NCI-H1048 (cell line): Measurements from ENCODE around the gene SKI.

Experiments
- DNase-seq: peaks from one replicate; lab custom pipeline; 2025; lab: John Stamatoyannopoulos, UW

Gene SKI

GRCh38 chr1:2229911-2230731 lies 2.0 kb downstream of the SKI start:
- no peak for DNase-seq

DNA sequence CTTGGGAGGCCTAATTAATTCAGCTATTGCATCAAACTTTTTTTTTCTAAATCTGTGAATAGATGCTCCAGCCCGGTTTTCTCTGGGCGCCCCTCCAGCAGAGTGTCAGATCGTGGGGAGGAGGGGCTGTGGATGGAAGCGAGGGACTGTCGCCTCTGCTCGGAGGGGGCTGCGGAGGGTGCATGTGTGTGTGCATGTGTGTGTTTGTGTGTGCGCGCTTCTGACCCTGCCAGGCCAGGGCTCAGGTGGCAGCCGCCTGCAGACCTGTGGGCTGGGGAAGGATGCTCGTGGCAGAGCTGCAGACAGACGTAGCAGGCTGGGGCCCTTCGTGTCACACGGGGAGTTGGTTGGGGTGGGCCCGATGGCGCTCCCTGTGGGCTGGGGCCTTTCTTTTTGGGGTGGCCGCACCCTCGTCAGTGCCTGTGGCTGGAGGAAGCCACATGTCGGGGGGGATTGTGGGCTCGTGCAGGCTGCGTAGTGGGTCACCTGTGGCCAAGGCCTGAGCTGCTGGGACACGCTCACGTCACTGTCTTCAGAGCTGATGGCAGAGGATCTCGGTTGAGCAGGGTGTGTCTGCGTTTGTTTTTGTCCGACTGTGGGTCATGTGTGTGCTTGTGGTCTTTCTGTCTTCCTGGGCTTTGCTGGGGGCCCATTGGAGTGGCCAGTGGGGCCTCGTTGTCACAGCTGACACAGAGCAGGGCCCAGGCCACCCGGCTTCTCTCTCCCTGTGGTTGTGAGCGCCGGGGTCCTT lies 2.8 kb downstream of the SKI start:
- DNase-seq: no peak

DNA sequence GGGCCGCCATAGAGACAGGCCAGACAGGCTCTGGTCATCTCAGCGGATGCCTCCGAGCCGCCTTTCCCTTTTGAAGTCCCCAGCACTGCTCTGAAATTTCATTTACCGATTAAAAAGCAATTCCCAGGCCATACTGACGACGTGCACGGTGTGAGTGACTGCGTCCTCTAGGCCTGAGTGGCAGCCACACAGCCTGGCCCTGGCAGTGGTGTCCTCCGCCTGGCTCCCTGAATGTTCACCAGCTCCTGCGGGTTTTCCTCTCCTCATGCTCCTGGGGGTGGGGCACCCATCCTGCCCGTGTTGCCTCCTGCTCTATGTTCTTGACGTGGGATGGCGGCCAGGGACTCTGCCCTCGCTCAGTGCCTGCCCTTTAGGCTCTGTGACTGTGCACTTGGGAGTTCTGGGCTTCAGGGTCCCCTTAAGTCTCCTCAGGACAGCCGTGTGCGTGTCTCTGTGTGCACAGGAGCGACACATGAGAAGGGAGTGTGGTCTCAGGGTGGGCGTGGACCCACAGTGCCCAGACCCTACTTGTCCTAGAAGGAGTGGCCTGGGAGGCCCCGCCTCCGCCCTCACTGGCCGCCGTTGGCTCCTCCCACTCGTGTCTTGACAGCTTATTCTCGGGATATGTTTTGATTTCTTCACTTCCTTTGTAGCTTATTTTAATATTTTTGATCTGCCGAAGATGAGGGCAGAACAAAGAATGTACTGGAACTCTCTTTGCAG lies 3.6 kb downstream of the SKI start:
- DNase-seq: no peak

DNA sequence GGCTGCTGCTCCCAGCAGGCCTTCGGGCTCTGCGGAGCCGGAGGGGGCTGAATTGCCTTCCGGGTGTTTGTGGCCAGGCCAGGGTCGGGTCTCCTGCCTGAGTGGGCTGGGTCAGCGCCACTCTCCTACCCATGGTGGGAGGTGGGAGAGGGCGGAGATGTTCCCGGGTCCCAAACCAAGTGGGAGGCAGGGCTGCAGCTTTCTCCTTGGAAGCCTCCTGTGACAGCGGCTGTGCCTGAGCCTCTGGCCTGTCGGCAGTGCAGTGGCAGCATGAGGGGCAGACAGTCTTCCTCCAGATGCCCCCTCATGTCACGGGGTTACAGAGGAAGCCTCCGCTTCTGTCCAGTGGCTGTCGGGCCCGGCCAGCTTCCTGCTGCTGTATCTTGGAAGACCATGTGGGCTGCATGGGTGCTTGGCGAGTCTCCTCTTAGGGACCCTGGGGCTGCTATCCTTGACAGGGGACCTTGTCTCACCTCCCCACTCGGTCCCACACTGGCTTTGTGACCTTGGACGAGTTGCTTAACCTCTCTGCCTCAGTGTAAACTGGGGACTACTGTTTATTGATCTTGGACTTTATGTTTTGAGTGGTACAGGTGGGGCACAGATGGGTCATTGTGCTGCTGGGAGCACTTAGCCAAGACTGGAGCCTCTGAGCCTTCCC lies 4.3 kb downstream of the SKI start:
- no peak for DNase-seq

DNA sequence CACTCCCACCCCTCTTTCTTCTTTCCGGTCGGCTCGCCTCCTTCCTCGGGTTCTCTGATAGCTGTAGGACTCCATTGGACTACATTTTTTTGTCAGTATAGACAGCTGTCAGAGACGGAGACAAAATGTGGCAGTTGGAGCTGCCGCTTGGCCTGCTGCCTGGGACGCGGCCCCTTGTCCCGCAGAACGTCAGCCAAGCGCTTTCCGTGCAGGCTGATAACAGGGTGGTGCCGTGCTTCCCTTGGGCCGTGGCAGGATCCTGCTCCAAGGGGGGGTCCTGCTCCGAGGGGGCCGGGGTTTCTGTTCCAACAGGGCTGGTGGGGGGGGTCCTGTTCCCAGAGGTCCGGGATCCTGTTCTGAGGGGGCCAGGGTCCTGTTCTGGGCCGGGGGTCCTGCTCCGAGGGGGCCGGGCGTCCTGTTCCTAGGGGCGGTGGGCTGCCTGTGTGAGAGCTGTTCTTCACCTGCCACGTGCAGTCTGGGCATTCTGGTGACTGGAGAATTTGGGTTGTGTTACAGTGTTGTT lies 4.9 kb downstream of the SKI start:
- no peak for DNase-seq

DNA sequence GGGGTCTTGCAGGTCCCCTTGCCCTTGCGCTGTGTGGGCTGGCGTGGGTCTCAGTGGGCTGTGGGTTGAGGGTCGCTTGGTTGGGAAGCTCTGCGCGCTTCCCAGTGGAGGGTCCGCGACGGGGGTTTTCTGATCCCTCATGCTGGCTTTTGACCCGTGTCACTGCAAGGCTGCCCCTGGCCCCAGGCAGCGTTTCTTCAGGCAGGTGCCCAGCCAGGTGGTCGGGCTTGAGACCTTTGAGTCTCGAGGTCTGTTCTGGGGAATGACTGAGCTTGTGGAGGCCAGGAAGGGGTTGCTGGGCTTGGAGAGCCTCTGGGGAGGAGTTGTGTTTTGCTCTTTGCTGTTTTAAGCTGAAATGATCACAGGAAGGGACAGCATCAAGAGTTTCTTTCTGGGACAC lies 5.3 kb downstream of the SKI start:
- no peak for DNase-seq

DNA sequence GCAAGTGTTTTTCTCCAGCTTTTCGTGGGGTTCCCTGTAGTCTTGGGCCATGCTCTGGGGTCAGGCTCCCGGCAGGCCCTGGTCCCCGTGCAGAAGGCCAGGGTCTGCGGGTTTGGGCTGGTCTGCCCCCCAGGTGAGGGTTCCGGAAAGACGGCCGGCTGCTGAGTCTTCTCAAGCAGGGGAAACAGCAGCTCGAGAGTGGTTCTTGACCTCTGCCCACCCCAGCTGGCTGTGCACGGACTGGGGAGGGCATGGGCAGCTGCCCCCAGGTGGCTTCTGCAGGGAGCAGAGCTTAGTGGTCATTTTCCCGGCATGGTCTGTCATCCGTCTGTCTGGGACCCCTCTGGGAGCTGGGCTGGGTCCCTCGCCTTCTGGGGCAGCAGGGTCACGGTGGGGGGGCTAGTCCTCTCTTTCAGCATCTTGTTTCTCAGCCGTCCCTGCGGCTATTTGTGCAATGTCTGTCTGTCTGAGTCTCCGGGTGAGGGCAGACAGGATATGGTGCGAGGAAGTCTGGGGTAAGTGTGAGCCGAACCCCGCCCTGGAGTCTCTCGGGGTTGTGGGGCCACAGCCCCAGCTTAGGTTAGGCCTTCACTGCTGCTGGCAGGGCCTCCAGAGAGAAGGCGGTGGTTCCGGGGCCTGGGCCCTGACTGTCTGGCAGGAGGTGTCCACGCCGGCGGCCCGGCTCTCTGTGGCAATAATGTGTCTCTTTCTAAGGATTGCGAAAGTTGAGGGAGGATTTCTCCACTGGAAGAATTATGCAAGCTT lies 6.1 kb downstream of the SKI start:
- no peak for DNase-seq

- no peak for DNase-seq
Measured at GRCh38 chr1:2234762-2235113, 6.6 kb downstream of the SKI start.

- no peak for DNase-seq
Measured at GRCh38 chr1:2235300-2235998, 7.3 kb downstream of the SKI start.

- no peak for DNase-seq
Measured at GRCh38 chr1:2236695-2237677, 8.9 kb downstream of the SKI start.

DNA sequence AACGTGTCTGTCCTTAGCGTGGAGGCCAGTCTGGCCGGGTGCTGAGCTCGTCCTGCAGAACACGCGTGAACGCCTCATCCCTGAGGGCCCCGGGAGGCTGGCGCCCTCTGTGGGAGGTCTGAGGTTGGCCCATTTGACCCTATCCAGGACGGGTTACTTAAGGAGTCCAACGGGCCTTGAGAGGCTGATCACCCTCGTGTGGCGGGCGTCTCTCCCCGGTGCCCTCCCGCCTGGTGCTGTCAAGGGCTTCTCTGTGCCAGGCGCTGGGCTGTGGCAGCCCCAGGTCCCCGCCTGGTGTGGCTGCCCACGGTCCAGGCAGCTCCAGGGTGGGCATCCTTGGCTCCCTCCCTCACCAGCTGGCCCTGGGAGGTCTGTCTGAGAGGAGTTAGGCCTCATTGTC lies 9.7 kb downstream of the SKI start:
- no peak for DNase-seq

DNA sequence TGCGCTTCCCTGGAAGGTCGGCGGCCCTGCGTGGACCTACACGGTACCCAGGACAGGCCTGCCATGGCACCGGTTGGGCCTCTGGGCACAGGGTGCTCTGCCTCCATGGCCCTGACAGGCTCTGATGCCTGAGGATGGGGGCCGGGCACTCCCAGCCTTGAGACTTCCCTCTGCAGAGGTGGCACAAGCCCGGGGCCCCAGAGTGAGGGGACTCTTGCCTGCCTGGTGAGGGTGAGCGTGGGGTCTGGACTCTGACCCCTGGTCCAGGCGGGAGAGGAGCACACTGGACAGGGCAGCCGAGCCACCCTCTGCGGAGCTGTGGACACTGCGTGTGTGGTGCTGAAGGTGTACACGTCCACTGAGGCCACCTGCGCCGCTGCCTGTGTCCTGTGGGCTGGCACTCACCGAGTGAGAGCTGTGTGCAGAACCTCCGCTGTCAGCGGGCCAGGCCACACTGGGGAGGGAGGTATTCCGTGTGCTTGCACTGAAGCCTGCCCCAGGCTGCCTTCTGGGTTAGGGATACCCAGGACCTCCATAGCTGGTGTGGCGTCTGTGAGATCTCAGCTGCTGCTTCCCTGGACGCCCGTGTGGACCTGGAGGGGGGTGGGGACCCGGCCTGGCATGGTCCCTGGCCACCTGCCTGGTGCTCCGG lies 10.4 kb downstream of the SKI start:
- DNase-seq: no peak

DNA sequence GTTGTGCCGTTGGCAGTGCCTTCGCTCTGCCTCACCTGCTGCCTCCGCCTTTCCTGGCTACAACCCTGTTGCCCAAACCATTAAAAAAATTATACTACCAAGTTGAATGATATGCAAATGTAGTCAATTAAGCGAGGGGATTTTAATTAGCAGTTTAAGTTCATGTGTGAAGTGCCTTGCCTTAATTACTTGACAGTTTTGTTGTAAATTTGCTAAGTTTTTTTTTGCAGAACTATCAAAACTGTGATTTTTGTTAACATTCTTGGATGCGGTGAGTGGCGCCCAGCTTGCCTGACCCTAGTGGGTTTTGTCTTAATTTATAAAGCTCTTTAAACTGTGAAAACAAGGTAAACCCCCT lies 10.9 kb downstream of the SKI start:
- no peak for DNase-seq

DNA sequence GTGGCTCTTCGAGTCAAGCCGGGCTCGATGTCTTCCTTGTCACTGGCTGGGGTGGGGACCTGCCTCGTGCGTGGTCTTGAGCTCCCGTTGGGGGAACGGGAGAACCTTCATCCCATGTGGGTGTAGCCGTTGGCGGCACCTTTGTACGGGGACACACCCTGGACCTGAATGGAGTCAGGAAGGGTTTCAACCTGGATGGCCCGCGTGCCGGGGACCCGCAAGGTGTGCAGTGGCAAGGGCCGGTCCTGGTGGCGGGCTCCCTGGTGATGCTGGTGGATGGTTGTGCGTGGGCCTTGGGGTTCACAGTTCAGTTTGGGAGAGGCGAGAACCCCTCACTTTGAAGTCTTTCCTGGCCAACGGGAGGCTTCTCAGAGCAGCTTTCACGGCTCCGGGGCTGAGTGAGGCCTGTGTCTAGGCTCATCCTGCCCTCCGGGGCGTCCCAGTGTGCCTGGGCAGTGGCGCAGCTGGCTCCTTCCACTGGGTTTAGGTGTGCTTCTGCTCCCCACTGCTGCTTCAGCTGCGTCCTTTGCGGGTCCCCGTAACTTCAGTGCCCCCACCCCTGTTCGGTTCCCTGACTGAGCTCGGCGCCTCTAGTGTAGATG lies 11.4 kb downstream of the SKI start:
- DNase-seq: no peak

DNA sequence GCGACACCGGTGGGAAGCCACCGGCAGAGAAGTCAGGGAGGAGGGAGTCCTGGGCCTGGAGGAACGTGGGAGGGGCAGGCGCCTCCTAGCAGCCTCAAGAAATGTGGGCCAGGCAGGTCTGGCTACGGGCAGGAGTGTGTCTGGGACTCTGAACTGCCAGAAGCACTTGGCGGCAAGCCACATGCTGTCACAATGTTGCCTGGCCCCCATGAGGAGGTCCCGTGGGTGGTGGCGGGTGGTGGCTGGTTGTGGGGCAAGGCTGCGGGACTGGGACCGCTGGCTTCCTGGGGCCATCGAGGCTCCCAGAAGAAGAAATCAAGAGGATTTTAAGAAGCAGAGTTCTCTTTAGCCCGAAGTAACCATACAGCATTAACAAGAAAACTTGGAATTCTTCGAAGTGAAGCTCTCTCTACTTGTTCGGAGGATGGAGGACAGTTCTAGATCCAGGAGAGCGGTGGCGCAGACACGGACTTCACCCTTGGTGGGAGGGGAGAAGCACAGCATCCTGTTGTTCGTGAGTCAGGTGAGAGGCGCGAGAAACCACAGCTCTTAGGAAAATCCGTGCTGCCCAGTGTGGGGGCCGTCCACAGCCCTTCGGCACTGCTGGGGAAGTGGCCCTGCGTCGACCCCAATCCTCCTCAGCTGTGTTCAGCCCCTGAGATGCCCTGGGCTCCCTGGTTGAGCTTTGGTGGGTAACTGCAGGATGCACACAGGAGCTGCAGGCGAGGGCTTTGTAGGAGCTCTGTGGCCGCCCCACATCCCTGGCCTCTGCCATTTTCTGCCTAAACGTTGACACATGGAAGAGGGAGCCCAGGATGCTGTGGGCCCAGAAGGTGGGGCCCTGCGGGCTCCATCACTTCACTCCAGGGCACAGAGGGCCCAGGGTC lies 12.4 kb downstream of the SKI start:
- no peak for DNase-seq

GRCh38 chr1:2241820-2242219 lies 13.7 kb downstream of the SKI start:
- DNase-seq: no peak

GRCh38 chr1:2242814-2243725 lies 15.0 kb downstream of the SKI start:
- DNase-seq: no peak
